NCI-H2227 (cell line): ENCODE data around the gene TNRC6C.
"Not testable (repeated sequence)": the region's sequence is repeated elsewhere in the genome, so short reads cannot be mapped to it uniquely, and the experiment has no call there.

ENCODE experiments used
- DNase-seq: peaks from one replicate; lab custom pipeline; 2025; ENCODE audit not compliant: unreplicated experiment; lab: John Stamatoyannopoulos, UW

TNRC6C gene

GRCh38 chr17:77930780-77931768 lies 27.4 kb upstream of the TNRC6C start:
- DNase-seq = no peak

GRCh38 chr17:77933777-77934398 lies 24.6 kb upstream of the TNRC6C start:
- no peak for DNase-seq

GRCh38 chr17:77935121-77935571 lies 23.4 kb upstream of the TNRC6C start:
- DNase-seq = peak; percentile 50

- not testable (repeated sequence) for DNase-seq
Observed at GRCh38 chr17:77935744-77936143, 22.8 kb upstream of the TNRC6C start.

DNA sequence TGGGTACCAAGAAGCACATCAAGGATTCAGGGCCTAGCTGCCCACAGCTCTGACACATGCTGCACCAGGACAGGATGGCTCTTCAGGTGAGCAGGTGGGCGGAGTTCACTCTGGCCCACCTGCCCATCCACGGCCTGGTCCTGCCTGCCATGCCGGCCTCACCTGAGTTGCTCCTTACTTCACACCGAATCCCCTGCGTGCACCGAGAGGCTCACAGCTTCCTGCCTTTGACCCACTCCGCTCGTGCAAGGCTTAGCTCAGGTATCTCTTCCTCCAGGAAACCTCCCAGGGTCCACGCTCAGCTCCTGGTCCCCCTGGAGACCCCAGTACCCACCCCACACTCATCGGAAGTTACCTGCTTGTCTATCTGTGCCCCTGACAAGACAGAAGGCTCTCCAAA lies 21.6 kb upstream of the TNRC6C start:
- DNase-seq = no peak

DNA sequence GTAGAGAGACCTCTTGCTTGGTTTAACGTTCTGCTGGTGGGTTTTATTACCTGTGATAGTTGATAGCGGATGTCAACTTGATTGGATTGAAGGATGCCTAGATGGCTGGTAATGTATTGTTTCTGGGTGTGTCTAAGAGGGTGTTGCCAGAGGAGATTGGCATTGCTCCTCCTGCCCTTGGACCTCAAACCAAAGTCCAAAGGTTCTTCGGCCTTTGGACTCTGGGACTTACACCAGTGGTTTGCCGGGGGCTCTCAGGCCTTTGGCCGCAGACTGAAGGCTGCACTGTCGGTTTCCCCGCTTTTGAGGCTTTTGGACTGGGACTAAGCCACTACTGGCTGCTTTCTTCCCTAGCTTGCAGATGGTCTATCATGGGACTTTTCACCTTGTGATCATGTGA lies 17.5 kb upstream of the TNRC6C start:
- DNase-seq = no peak

DNA sequence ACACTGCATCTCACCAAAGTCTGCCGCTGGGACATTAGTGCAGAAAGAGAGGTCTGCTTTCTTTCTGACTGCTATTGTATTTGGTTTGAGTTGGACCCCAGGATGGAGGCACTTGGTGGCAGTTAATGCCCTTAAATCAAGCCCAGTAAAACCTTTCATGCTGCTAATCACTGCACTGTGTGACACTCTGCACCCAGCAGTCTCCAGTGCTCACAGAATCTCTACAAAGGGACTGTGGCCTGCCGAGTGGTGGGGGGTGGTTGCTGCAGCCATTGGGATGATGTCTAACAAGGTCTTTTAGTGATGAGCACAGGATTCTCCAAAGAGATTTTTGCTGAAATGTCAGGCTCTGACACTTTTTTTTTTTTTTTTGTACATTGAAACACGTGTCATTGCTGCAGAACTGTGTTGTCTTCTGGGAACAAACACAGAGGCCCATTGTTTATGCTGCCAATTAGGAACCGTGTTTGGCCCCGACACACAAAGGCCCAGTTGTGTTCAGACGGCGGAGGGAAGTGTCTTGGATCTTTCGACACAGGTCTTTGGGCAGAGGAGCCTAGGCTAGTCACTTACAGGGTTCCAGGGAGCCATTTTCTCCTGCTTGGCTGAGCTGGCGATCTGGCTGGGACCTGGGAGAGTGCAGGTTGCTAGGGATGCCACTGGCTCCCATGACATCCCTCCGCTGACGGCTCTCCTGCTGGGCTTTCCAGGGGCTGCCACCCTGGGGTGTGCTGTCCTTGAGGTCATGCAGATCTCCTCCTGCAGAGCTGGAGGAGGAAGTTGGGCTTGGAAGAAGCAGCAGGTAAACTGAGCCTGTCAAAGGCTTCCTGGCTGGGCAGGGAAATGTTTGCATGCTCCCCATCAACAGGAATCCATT lies 16.2 kb upstream of the TNRC6C start:
- DNase-seq = no peak

DNA sequence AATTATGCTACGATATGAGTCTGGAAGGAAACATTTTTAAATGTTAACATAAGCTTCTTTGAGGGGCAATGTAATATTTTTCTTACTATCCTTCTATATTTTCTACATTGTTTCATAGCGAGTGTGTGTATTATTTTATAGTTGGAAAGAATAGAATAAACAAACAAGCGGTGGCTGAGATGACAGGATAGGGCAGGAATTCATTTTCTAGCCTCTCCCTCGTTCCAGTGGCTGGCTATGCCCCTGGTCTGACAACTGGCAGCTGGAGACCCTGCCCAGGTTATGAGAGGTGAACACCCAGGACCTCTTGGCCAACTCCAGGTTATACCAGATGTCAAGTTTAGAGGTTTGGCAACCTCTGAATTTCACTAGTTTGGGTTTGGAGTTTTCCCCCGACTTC lies 14.5 kb upstream of the TNRC6C start:
- DNase-seq = no peak

- no peak for DNase-seq
Observed at GRCh38 chr17:77944390-77945222, 13.9 kb upstream of the TNRC6C start.

GRCh38 chr17:77946900-77947645 lies 11.4 kb upstream of the TNRC6C start:
- DNase-seq = no peak

- DNase-seq = peak; percentile 50
Observed at GRCh38 chr17:77948690-77949114, 9.8 kb upstream of the TNRC6C start.

GRCh38 chr17:77951123-77951522 lies 7.4 kb upstream of the TNRC6C start:
- no peak for DNase-seq

DNA sequence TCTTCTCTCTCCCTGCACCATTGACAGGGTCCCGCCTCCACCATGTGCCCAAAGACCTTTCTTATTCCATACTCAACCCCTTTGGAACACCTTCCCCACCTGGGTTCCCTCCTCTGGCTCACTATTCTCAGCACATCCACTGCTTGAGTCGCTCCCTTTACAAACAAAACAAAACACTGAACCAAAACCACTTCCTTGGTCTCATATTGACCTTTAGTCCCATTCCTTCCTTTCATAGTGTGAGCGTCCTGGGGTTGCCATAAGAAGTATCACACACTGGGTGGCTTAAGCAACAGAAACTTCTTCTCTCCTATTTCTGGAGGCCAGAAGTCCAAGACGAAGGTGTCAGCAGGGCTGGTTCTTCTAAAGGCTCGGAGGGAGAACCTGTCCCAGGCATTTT lies 6.1 kb upstream of the TNRC6C start:
- DNase-seq = no peak

DNA sequence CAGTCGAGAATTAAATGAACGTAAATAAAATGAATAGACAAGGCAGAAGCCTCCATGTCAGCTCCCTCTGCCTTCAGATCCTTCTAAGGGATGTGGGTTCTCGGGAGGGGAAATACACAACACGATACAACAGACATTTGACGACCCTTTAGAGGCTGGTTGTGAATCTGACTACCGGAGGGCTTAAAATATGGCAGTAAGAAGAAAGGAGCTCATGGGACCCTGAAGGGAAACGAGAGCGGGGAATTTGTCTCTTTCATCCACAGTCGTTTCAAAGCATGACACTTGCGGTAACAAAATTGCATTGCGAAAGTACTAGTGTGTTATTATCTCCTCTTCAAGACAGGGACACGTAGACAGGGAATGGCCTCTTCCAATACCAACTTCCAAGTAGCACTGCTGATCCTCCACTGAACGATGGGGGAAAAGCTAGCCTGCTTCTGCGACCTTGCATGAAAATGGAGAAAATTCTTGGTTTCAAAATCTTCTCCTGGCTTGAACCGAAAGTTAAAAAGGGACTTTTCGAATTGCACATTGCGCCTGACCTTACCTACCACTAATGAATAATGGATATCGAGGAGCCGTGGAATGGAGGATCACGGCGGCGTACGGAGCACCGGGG lies 1.2 kb upstream of the TNRC6C start:
- peak; percentile 59 for DNase-seq

GRCh38 chr17:77958716-77959125 lies 218 bp downstream of the TNRC6C start:
- no peak for DNase-seq

- DNase-seq = peak; percentile 44
Observed at GRCh38 chr17:77959126-77959925, 823 bp downstream of the TNRC6C start.

DNA sequence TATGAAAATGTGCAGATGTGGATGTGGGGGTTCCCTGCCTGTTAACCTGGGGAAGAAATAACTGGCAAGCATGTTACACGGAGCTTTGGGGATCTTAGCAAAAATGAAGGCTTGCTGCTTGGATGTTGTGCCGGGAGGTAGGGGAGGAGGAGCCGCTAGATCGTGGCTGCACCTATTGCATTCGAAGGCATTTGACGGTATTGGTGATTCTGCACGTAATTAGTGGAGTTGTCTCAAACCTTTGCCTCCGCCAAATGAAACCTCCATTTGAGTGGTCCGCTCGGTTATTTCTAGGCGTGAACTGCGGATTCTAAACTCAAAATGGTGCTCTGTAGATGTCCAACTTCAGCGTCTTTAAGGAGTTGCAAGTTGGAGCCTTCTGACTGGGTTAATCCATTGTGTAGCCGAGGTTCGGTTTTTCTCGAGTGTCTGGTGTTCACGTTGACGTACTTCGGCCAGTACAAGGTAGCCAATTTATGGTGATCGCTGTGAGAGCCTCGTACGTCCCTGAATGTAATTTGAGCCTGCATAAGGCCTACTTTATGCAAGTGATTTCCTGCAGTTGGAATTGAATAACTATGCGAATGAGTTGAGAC lies 1.5 kb downstream of the TNRC6C start:
- peak; percentile 48 for DNase-seq

- DNase-seq = no peak
Observed at GRCh38 chr17:77961741-77962140, 3.2 kb downstream of the TNRC6C start.
